Chondrocyte (in vitro differentiated cells): ENCODE data around the gene COLEC11. TPM values are rescaled to one million over a fixed set of nuclear protein-coding genes. Genes with fewer than 3 reads are reported as not detected.

ENCODE experiments used
- DNase-seq: peaks from one replicate; pipeline ENCODE4 v3.0.0; 2021; ENCODE audit warnings: mixed read lengths, low spot score
- H3K27ac Mint-ChIP-seq: one replicate; pipeline ENCODE4 v1.8.0; 2021; ENCODE audit warnings: mild to moderate bottlenecking, moderate library complexity, mixed read lengths; ENCODE audit not compliant: unreplicated experiment
- H3K27me3 Mint-ChIP-seq: 2 replicates; pipeline ENCODE4 v1.8.0; 2021; ENCODE audit warnings: low read depth, mixed read lengths
- H3K36me3 Mint-ChIP-seq: 2 replicates; pipeline ENCODE4 v1.8.0; 2021; ENCODE audit warnings: low read depth, mixed read lengths
- H3K4me1 Mint-ChIP-seq: 2 replicates; pipeline ENCODE4 v1.8.0; 2021; ENCODE audit warnings: low read depth, mild to moderate bottlenecking, mixed read lengths
- H3K4me3 Mint-ChIP-seq: one replicate; pipeline ENCODE4 v1.8.0; 2021; ENCODE audit warnings: mild to moderate bottlenecking, moderate library complexity, mixed read lengths; ENCODE audit not compliant: unreplicated experiment
- H3K9me3 Mint-ChIP-seq: 2 replicates; pipeline ENCODE4 v1.8.0; 2021; ENCODE audit warnings: low read depth, mixed read lengths
- total RNA-seq: library from RNA; stranded (reverse); gene quantifications from 3 replicates; pipeline ENCODE4 v1.2.1, GENCODE V29; 2021
- TF ChIP-seq, protein P1 (sequence below): fragments of 200-600 bp; sonication (generic); IDR thresholded peaks from 2 replicates; pipeline ENCODE4 v1.5.0; 2021; ENCODE audit warnings: antibody characterized with exemption, mild to moderate bottlenecking, moderate library complexity

Gene COLEC11
- total RNA-seq, 1 donor from 2014 or later = not detected

DNA sequence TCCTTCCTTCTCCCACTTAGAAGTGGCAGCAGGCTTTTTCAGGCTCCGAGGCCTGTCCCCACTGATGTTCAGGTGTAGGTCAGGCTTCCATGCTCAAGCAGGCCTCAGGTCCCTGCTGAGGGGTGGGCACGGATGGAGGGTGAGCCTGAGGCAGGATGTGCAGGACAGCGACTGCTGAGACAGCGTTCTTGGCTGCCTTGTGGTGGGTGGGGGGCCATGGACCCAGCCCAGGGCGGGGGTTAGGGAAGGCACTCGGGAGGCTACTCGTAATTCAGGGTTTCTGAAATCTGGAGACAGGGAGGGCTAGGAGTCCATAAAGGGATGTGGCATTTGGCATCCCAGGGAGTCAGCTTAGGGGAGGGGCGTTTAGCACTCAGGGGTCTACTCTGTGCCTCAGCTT is 30.3 kb downstream of the COLEC11 start:
- TF ChIP-seq, protein P1, sequence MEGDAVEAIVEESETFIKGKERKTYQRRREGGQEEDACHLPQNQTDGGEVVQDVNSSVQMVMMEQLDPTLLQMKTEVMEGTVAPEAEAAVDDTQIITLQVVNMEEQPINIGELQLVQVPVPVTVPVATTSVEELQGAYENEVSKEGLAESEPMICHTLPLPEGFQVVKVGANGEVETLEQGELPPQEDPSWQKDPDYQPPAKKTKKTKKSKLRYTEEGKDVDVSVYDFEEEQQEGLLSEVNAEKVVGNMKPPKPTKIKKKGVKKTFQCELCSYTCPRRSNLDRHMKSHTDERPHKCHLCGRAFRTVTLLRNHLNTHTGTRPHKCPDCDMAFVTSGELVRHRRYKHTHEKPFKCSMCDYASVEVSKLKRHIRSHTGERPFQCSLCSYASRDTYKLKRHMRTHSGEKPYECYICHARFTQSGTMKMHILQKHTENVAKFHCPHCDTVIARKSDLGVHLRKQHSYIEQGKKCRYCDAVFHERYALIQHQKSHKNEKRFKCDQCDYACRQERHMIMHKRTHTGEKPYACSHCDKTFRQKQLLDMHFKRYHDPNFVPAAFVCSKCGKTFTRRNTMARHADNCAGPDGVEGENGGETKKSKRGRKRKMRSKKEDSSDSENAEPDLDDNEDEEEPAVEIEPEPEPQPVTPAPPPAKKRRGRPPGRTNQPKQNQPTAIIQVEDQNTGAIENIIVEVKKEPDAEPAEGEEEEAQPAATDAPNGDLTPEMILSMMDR = no peak
- no peak overlapping the region for H3K27ac Mint-ChIP-seq
- no peak overlapping the region for H3K4me3 Mint-ChIP-seq
- peak; percentile 68 for DNase-seq
- peaks cover 8% of the 10 kb centered on the region for H3K9me3 Mint-ChIP-seq
- H3K4me1 Mint-ChIP-seq = peaks cover 7% of the 10 kb centered on the region
- H3K27me3 Mint-ChIP-seq = no peaks in the 10 kb centered on the region
- peaks cover 2% of the 10 kb centered on the region for H3K36me3 Mint-ChIP-seq

DNA sequence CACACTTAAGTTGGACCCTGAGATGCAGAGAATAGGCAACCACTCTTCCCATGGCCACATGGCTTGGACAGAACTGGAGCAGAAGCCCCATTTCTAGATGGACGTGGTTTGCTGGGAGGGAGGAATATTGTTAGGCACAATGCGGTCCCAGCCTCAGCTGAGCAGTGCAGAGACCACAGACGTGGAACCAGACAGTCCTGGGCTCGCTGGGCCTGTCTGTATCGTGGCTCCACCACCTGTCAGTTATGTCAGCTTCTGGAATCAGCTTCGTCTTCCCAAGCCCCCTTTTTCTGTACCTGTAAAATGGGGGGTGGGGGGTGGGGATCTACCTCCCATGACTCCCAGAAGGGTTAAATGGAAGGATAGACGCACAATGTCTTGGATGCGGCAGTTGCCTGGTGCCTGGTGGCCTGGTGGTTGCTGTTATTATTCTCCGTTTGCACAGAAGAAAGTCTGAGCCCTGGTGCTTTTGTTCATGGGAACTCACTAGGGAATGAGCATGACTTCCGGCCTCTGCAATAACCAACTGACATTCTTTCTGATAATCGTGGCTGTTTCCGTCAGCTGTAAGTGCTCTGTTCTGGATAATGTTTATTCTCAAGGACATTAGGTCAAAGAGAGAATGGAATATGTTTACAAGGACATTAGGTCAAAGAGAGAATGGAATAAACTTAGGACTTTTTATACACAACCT is 31.4 kb downstream of the COLEC11 start:
- H3K27ac Mint-ChIP-seq = no peak overlapping the region
- H3K27me3 Mint-ChIP-seq = no peaks in the 10 kb centered on the region
- DNase-seq = peak; percentile 40
- TF ChIP-seq, protein P1 = no peak
- no peaks in the 10 kb centered on the region for H3K4me1 Mint-ChIP-seq
- H3K9me3 Mint-ChIP-seq = peaks cover 8% of the 10 kb centered on the region
- H3K36me3 Mint-ChIP-seq = peaks cover 2% of the 10 kb centered on the region
- H3K4me3 Mint-ChIP-seq = no peak overlapping the region

DNA sequence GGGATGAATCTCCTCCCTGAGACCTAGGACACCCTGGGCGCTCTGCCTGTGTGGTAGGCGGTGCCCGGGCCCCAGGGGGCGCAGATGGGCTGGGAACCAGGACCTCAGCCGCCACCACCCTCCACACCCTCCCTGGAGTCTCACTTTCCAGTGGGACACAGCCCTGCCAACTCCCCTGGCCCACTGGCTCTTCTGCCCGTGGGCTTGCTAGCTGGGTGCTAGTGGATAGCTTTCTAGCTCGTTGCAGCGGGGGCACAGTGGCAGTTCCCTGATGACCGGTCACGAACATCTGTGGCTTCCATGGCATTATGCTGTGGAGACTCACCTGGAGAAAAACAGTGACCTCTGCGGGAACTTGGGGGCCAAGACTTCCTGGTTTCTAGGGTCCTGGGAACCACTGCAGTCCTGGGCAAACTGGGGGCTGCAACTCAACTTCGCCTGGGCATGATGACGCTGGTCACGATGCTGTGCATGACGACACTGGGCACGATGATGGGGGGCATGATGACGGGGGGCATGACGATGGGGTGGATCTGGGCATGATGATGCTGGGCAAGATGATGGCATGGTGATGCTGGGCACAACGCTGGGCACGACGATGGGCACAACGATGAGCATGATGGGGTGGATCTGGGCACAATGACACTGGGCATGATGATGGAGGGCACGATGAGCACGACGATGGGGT is 32.0 kb downstream of the COLEC11 start:
- TF ChIP-seq, protein P1 = no peak
- peaks cover 2% of the 10 kb centered on the region for H3K36me3 Mint-ChIP-seq
- no peaks in the 10 kb centered on the region for H3K27me3 Mint-ChIP-seq
- no peak overlapping the region for H3K4me3 Mint-ChIP-seq
- H3K27ac Mint-ChIP-seq = no peak overlapping the region
- H3K4me1 Mint-ChIP-seq = no peaks in the 10 kb centered on the region
- peak; percentile 75 for DNase-seq
- peaks cover 8% of the 10 kb centered on the region for H3K9me3 Mint-ChIP-seq

DNA sequence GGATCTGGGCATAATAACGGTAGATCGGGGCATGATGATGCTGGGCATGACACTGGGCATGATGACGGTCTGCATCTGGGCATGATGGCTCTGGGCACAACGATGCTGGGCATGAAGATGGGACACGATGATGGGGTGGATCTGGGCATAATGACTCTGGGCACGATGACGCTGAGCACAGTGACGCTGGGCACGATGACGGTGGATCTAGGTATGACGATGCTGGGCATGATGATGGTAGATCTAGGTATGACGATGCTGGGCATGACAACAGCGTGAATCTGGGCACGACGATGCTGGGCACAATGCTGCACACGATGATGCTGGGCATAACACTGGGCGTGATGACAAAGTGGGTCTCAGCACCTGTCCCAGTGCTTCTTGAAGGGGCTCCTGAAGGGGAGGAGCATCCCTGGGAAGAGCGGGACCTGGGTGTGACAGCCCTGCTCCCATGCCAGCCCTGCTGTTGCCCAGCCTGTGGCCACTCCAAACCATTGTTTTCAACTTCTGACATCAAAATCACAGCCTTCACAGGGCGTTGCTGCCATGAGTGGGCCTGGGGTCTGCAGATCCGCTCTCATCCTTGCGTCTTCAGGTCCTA is 32.7 kb downstream of the COLEC11 start:
- Mint-ChIP-seq H3K4me1 (no peaks in the 10 kb centered on the region), H3K9me3 (peaks cover 8% of the 10 kb centered on the region), H3K27ac (no peak overlapping the region), H3K27me3 (no peaks in the 10 kb centered on the region), H3K36me3 (peaks cover 2% of the 10 kb centered on the region), H3K4me3 (no peak overlapping the region)
- TF ChIP-seq, protein P1 = no peak
- DNase-seq = peak; percentile 51

DNA sequence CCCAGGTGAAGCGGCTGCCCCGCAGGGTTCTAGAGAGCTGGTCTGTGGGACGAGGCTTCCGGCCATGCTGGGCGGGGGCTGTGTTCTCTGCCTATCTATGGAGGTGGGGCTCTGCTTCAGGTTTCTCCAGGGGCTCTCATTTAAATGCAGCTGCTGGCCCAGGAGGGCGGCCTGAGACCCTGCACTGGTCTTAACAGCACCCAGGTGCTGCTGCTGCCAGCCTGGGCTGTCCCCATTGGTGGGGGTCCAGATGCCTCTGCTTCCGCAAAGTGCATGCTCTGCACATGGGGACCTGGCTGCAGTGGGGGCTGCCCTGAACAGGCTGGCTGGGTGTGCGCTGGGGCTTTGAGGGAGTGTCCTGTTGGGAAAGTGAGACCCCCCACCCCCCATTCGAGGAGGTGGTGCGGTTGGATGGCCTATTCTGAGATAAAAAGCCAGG is 33.3 kb downstream of the COLEC11 start:
- DNase-seq = peak; percentile 86
- Mint-ChIP-seq H3K4me1 (no peaks in the 10 kb centered on the region), H3K36me3 (no peaks in the 10 kb centered on the region), H3K27ac (no peak overlapping the region), H3K27me3 (peaks cover 2% of the 10 kb centered on the region), H3K4me3 (no peak overlapping the region), H3K9me3 (peaks cover 4% of the 10 kb centered on the region)
- TF ChIP-seq, protein P1 = no peak
